Panc1 (cell line): ENCODE results near the gene TRIM8. TPM values are rescaled to one million over a fixed set of nuclear protein-coding genes. Genes with fewer than 3 reads are reported as not detected.

Experiments used
- ATAC-seq: fragments of 200-7000 bp; cut with Tn5 transposase; 2 replicates; pipeline ENCODE4 v1.9.1; 2020; ENCODE audit warnings: mild to moderate bottlenecking, moderate library complexity
- BruUV-seq: library from RNA; stranded (reverse); fragments of 400-500 nt; replicated peaks from 2 replicates; lab custom pipeline; 2021; lab: Mats Ljungman, UMichigan
- CTCF ChIA-PET: fragments of 300-600 bp; sonication (Branson Sonifier 250); formaldehyde crosslinking; loops from one replicate; lab custom pipeline; 2022; ENCODE audit warnings: antibody characterized with exemption; lab: Charles Lee
- POLR2A ChIA-PET: fragments of 300-600 bp; sonication (Branson Sonifier 250); formaldehyde crosslinking; loops from one replicate; lab custom pipeline; 2022; ENCODE audit warnings: antibody characterized with exemption; lab: Charles Lee
- DNase-seq: peaks from one replicate; pipeline ENCODE4 v3.0.0-alpha.2; 2010; ENCODE audit warnings: low read depth, low spot score
- H3K27ac ChIP-seq: 2 replicates; pipeline ENCODE4 v1.5.1; 2011; ENCODE audit warnings: mild to moderate bottlenecking, low read length, inconsistent platforms
- H3K27me3 ChIP-seq: fragments of 200-500 bp; sonication (Bioruptor generic); 2 replicates; pipeline ENCODE4 v1.6.0; 2014; ENCODE audit warnings: low read length, inconsistent platforms; ENCODE audit not compliant: control insufficient read depth, insufficient read depth
- H3K36me3 ChIP-seq: fragments of 200-500 bp; sonication (Bioruptor generic); 2 replicates; pipeline ENCODE4 v1.5.1; 2014; ENCODE audit warnings: inconsistent platforms, mild to moderate bottlenecking, low read length, moderate library complexity; ENCODE audit not compliant: control insufficient read depth, insufficient read depth
- H3K4me1 ChIP-seq: 2 replicates; pipeline ENCODE4 v1.5.1; 2011; ENCODE audit warnings: inconsistent platforms, mild to moderate bottlenecking, low read length, moderate library complexity; ENCODE audit not compliant: control insufficient read depth, insufficient read depth
- H3K4me3 ChIP-seq, 2 experiments: 2 replicates each; pipeline ENCODE4 v1.5.1; 2011 to 2012; ENCODE audit warnings: low read depth in 2 of 2, low read length in 2 of 2, mild to moderate bottlenecking in 2 of 2, inconsistent platforms in 1 of 2, moderate library complexity in 1 of 2
- H3K9me3 ChIP-seq: fragments of 200-500 bp; sonication (Bioruptor generic); 2 replicates; pipeline ENCODE4 v1.5.1; 2014; ENCODE audit warnings: low read depth, mild to moderate bottlenecking, inconsistent platforms, low read length, moderate library complexity; ENCODE audit not compliant: control insufficient read depth, insufficient read depth
- CTCF ChIP-seq: fragments of 450-650 bp; IDR thresholded peaks from 2 replicates; pipeline ENCODE4 v1.5.1; 2017; ENCODE audit warnings: mild to moderate bottlenecking
- POLR2AphosphoS5 ChIP-seq: IDR thresholded peaks from 2 replicates; pipeline ENCODE4 v1.6.1; 2012; ENCODE audit warnings: mild to moderate bottlenecking, low read depth, low read length, moderate library complexity
- REST ChIP-seq, 2 experiments: IDR thresholded peaks; 2 replicates each; pipeline ENCODE4 v1.6.1; 2011 to 2012; ENCODE audit warnings: low read depth in 2 of 2, control low read depth in 1 of 2, low read length in 1 of 2, mild to moderate bottlenecking in 1 of 2, moderate library complexity in 1 of 2; ENCODE audit not compliant: insufficient read depth in 1 of 2
- SIN3A ChIP-seq: IDR thresholded peaks from 2 replicates; pipeline ENCODE4 v1.6.1; 2012; ENCODE audit warnings: low read depth, mild to moderate bottlenecking, low read length, moderate library complexity, borderline replicate concordance; ENCODE audit not compliant: insufficient read depth
- TCF7L2 ChIP-seq: IDR thresholded peaks from 2 replicates; pipeline ENCODE4 v1.6.1; 2011; ENCODE audit warnings: mild to moderate bottlenecking, low read depth, low read length, inconsistent platforms
- in situ Hi-C: cut with HindIII; loops from 2 replicates; pipeline ENCODE4 v1.10.0; 2016; ENCODE audit warnings: low sequenced_read_pairs, low pct_unique_long_range_greater_than_20kb
- intact Hi-C: fragments of 100-400 bp; cut with micrococcal nuclease; formaldehyde crosslinking; loops from one replicate; pipeline ENCODE4 v1.10.0; 2022; ENCODE audit not compliant: unreplicated experiment
- total RNA-seq: library from RNA; stranded (reverse); gene quantifications from one replicate; pipeline ENCODE4 v1.2.1, GENCODE V29; 2021; ENCODE audit not compliant: unreplicated experiment

The TRIM8 gene
- total RNA-seq, 1 experiment from 2014 or later = 54.4 TPM

- ATAC-seq (peak; percentile 33; the same call in 1 of the 2 replicates), DNase-seq (no peak)
- intact Hi-C loops (no loop called here), in situ Hi-C loops (no loop called here)
- H3K4me3 ChIP-seq = no peak overlapping the region
- POLR2A ChIA-PET = interaction anchor here (0.6 kb wide), 1 partner anchor 97 kb away, joined by 5 read pairs; no protein-coding TSS in a partner anchor
- H3K36me3 ChIP-seq = no peaks in the 10 kb centered on the region
- peaks cover 4% of the 10 kb centered on the region; the same call in 1 of the 2 replicates for H3K4me1 ChIP-seq
- TF ChIP-seq REST (IDR thresholded peaks at IDR 0.05; ENCODE audit: insufficient read depth in 1 of 2, low read depth in 2 of 2, low read length in 1 of 2) = no peak
- TF ChIP-seq TCF7L2 = no peak
- no peak for TF ChIP-seq SIN3A
- no peak for TF ChIP-seq CTCF
- TF ChIP-seq POLR2AphosphoS5 = no peak
- CTCF ChIA-PET = interaction anchor here (0.6 to 1.0 kb wide), 3 partner anchors 12 to 293 kb away, joined by 3 to 4 read pairs (median 3); no protein-coding TSS in a partner anchor
- no TSS peak for BruUV-seq
- no peak overlapping the region for H3K27ac ChIP-seq
- H3K9me3 ChIP-seq = no peaks in the 10 kb centered on the region
- no peaks in the 10 kb centered on the region for H3K27me3 ChIP-seq
These were observed 48.4 kb upstream of the TRIM8 start for GRCh38 chr10:102595897-102596296.

- in situ Hi-C loops (no loop called here), intact Hi-C loops (no loop called here)
- BruUV-seq = no TSS peak
- TF ChIP-seq TCF7L2 (no peak), CTCF (peak; percentile 97)
- Histone ChIP-seq H3K9me3 (no peaks in the 10 kb centered on the region), H3K4me1 (peaks cover 4% of the 10 kb centered on the region; the same call in 1 of the 2 replicates), H3K4me3 (no peak overlapping the region), H3K36me3 (no peaks in the 10 kb centered on the region), H3K27ac (no peak overlapping the region), H3K27me3 (no peaks in the 10 kb centered on the region)
- ChIA-PET POLR2A (interaction anchor here (0.6 kb wide), 1 partner anchor 98 kb away, joined by 5 read pairs; no protein-coding TSS in a partner anchor), CTCF (interaction anchor here (0.6 to 1.0 kb wide), 3 partner anchors 13 to 179 kb away, joined by 3 to 9 read pairs (median 4); no protein-coding TSS in a partner anchor)
- DNase-seq (peak; percentile 47), ATAC-seq (peak; percentile 93)
These were observed 47.7 kb upstream of the TRIM8 start for GRCh38 chr10:102596506-102596971.
